Measurements from ENCODE around the gene SLC31A1.

GRCh38 chr9:113254991-113255390 lies 33.6 kb downstream of the SLC31A1 start:
- TF ChIP-seq, protein P1, sequence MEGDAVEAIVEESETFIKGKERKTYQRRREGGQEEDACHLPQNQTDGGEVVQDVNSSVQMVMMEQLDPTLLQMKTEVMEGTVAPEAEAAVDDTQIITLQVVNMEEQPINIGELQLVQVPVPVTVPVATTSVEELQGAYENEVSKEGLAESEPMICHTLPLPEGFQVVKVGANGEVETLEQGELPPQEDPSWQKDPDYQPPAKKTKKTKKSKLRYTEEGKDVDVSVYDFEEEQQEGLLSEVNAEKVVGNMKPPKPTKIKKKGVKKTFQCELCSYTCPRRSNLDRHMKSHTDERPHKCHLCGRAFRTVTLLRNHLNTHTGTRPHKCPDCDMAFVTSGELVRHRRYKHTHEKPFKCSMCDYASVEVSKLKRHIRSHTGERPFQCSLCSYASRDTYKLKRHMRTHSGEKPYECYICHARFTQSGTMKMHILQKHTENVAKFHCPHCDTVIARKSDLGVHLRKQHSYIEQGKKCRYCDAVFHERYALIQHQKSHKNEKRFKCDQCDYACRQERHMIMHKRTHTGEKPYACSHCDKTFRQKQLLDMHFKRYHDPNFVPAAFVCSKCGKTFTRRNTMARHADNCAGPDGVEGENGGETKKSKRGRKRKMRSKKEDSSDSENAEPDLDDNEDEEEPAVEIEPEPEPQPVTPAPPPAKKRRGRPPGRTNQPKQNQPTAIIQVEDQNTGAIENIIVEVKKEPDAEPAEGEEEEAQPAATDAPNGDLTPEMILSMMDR (IDR thresholded peaks at IDR 0.05), result no peak
- TF ChIP-seq POLR2A (IDR thresholded peaks at IDR 0.05), result no peak

Measured in lower leg skin (tissue), 3 donors.